Heart right ventricle (tissue), 16 donors: Measurements from ENCODE around the gene MC2R. TPM values are rescaled to one million over a fixed set of nuclear protein-coding genes. Genes with fewer than 3 reads are reported as not detected.

ENCODE experiments used
- ATAC-seq, 8 donors: fragments of 200-7000 bp; cut with Tn5 transposase; one replicate each; pipeline ENCODE4 v1.9.1; 2020; ENCODE audit warnings: mild to moderate bottlenecking in 8 of 8, moderate library complexity in 8 of 8, moderate number of reproducible peaks in 1 of 8
- DNase-seq, 2 donors: peaks; one replicate each; pipeline ENCODE4 v3.0.0-alpha.2; 2020
- H3K27ac ChIP-seq, 10 donors: fragments of 200-600 bp; sonication (generic) in 2 of 10; one replicate each; pipeline versions ENCODE4 v1.5.0 to v1.8.0; 2020 to 2022; ENCODE audit warnings: mild to moderate bottlenecking in 3 of 10
- H3K27me3 ChIP-seq, 7 donors: fragments of 200-600 bp; one replicate each; pipeline ENCODE4 v1.8.0; 2021 to 2022; ENCODE audit warnings: mild to moderate bottlenecking in 2 of 7
- H3K36me3 ChIP-seq, 9 donors: fragments of 200-600 bp; sonication (generic) in 1 of 9; one replicate each; pipeline versions ENCODE4 v1.5.0 to v1.8.0; 2020 to 2022; ENCODE audit warnings: mild to moderate bottlenecking in 2 of 9
- H3K4me1 ChIP-seq, 9 donors: fragments of 200-600 bp; sonication (generic) in 1 of 9; one replicate each; pipeline versions ENCODE4 v1.5.0 to v1.8.0; 2020 to 2022; ENCODE audit warnings: mild to moderate bottlenecking in 4 of 9
- H3K4me3 ChIP-seq, 10 donors: fragments of 200-600 bp; sonication (generic) in 2 of 10; one replicate each; pipeline versions ENCODE4 v1.5.0 to v1.8.0; 2020 to 2022; ENCODE audit warnings: mild to moderate bottlenecking in 7 of 10, moderate library complexity in 2 of 10
- H3K9me3 ChIP-seq, 11 donors: fragments of 200-600 bp in 10 of 11; sonication (generic) in 2 of 11; one replicate each; pipeline versions ENCODE4 v1.5.0 to v1.8.0; 2013 to 2022; ENCODE audit warnings: mild to moderate bottlenecking in 2 of 11, control low read depth in 1 of 11, moderate library complexity in 1 of 11
- WGBS, 2 donors: extraction: QIAGEN DNeasy Blood & Tissue Kit; methylation state at CpG; one replicate each; pipeline ENCODE4 v1.1.7; 2013; ENCODE audit warnings: inconsistent platforms in 1 of 2; 5-methylcytosine and 5-hydroxymethylcytosine counted together
- intact Hi-C, 10 donors: fragments of 100-400 bp; cut with DNase I; formaldehyde crosslinking; loops; one replicate each; pipeline versions ENCODE4 v1.11.1 to v1.14.2; 2022
- polyA plus RNA-seq, 2 donors: library from polyadenylated mRNA; stranded (reverse); fragments of 200-250 nt; gene quantifications; one replicate each; pipeline ENCODE4 v1.2.3, GENCODE V29; 2013
- total RNA-seq, 10 donors: library from RNA; stranded (reverse); fragmentation: NEBNext Ultra II Directional in 3 of 10; extraction: Animal tissue kit (Norgen Biotek cat#: 25700) in 3 of 10; gene quantifications; one replicate each; pipeline versions ENCODE4 v1.2.1 to v1.2.4, GENCODE V29; 2021 to 2023
- TF ChIP-seq, protein P1 (sequence below), 9 donors: fragments of 200-600 bp; sonication (generic) in 2 of 9; IDR thresholded peaks; one replicate each; pipeline versions ENCODE4 v1.5.0 to v1.8.0; 2021 to 2022; ENCODE audit warnings: antibody characterized with exemption in 9 of 9, mild to moderate bottlenecking in 5 of 9, moderate library complexity in 1 of 9
- donor health status: Arrhythmogenic right ventricular cardiomyopathy.
- donor health status: ischemic (EF 13 %, LVEDD 7.1; RV severe dilation, severe dysfunction).
- donor health status: healthy with polysubstance abuse.
- donor health status: DM: no; HTN: yes; CAD: no.
- donor health status: DM: no; HTN: no; CAD: no.
- donor health status: ischemic (EF 25% LVEDD 6.9; RV normal size, moderate dysfunction).
- donor health status: ischemic (EF 25% LVEDD 5.7; RV mildly dilated, moderate dysfunction).
- donor health status: healthy.
- donor health status: DM: yes; HTN: yes; CAD: no.
- donor health status: Ischemic cardiomyopathy.
- donor health status: ischemic (EF 35%, LVEDD 5.7; RV mildly dilated, moderate dysfunction).
- donor health status: nonischemic (EF 11% LVEDD 7.7; RV severe dilation, severe dysfunction).
- donor health status: DM: yes; HTN: yes; CAD: no.
- donor health status: PGD.
- donor health status: ischemic (EF 29% LVEDD 5.4; RV normal size, mild dysfunction).
- donor health status: nonischemic (EF 23%, LVEDD 6.1; RV moderate dilation, normal function).

MC2R gene
- total and polyA plus RNA-seq, 12 donors: under 0.01 TPM; not detected in 11

DNA sequence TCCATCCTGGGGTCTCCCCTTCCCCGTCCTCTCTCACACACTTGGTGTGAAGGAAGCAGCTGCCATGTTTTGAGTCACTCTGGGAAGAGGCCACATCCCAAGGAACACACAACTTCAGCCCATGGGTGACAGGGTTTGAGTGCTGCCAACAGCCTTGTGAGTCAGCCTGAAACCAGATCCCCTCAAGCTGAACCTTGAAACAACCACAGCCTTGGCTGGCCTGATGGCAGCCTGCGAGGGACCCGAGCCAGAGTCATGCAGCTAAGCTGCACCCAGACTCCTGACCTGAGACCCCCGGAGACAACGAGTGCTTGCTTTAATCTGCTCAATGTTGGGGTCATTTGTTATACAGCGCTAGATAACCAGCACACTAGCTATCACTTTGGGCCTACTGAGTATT, 19.3 kb upstream of the MC2R start:
- no peak overlapping the region for H3K4me3 ChIP-seq
- H3K27me3 ChIP-seq: no peaks in the 10 kb centered on the region
- H3K4me1 ChIP-seq: no peaks in the 10 kb centered on the region
- ATAC-seq (no peak), DNase-seq (no peak)
- peaks cover 0 to 6% (median 1%) of the 10 kb centered on the region in 11 donors for H3K9me3 ChIP-seq
- no peaks in the 10 kb centered on the region for H3K36me3 ChIP-seq
- intact Hi-C loops: no loop called here
- 87 to 89% methylated on average over 6 of the region's 6 CpGs for WGBS, 2 donors
- no peak overlapping the region for H3K27ac ChIP-seq
- TF ChIP-seq, protein P1, sequence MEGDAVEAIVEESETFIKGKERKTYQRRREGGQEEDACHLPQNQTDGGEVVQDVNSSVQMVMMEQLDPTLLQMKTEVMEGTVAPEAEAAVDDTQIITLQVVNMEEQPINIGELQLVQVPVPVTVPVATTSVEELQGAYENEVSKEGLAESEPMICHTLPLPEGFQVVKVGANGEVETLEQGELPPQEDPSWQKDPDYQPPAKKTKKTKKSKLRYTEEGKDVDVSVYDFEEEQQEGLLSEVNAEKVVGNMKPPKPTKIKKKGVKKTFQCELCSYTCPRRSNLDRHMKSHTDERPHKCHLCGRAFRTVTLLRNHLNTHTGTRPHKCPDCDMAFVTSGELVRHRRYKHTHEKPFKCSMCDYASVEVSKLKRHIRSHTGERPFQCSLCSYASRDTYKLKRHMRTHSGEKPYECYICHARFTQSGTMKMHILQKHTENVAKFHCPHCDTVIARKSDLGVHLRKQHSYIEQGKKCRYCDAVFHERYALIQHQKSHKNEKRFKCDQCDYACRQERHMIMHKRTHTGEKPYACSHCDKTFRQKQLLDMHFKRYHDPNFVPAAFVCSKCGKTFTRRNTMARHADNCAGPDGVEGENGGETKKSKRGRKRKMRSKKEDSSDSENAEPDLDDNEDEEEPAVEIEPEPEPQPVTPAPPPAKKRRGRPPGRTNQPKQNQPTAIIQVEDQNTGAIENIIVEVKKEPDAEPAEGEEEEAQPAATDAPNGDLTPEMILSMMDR (IDR thresholded peaks at IDR 0.05): no peak

GRCh38 chr18:13934058-13934457, 18.7 kb upstream of the MC2R start:
- no peaks in the 10 kb centered on the region for H3K4me1 ChIP-seq
- intact Hi-C loops: no loop called here
- H3K27ac ChIP-seq: no peak overlapping the region
- no peak overlapping the region for H3K4me3 ChIP-seq
- TF ChIP-seq, protein P1 (IDR thresholded peaks at IDR 0.05): no peak
- H3K36me3 ChIP-seq: no peaks in the 10 kb centered on the region
- no peaks in the 10 kb centered on the region for H3K27me3 ChIP-seq
- ATAC-seq (no peak), DNase-seq (no peak)
- peaks cover 0 to 12% (median 7%) of the 10 kb centered on the region in 11 donors for H3K9me3 ChIP-seq
- 79 to 83% methylated on average over 3 of the region's 3 CpGs for WGBS, 2 donors

GRCh38 chr18:13932285-13933025, 17.1 kb upstream of the MC2R start:
- Histone ChIP-seq H3K4me3 (no peak overlapping the region), H3K36me3 (no peaks in the 10 kb centered on the region), H3K4me1 (no peaks in the 10 kb centered on the region), H3K27me3 (no peaks in the 10 kb centered on the region), H3K27ac (no peak overlapping the region), H3K9me3 (peaks cover 0 to 22% (median 17%) of the 10 kb centered on the region in 11 donors)
- ATAC-seq: no peak
- TF ChIP-seq, protein P1 (IDR thresholded peaks at IDR 0.05): no peak
- 68 to 75% methylated on average over 10 of the region's 10 CpGs for WGBS, 2 donors
- intact Hi-C loops: no loop called here
- no peak for DNase-seq

DNA sequence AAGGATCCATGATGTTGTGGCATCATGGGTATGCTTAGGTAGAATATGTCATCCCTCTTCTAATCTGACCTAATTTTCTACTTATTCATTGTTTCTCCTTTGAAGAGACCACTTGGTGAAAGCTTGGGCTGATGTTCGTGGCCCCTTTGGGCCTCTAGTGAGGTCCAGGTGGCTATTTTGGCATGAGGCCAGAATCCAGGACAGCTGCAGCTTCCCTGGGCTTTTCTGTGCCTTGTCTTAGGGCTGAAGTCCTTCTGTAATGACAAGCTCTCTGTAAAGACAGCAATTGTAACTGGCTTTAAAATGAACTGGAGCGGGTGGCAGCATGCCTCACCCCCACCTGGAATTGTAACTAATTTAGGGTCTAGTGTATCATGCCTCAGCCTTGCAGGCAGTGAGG, 15.6 kb upstream of the MC2R start:
- intact Hi-C loops: no loop called here
- H3K9me3 ChIP-seq: peaks cover 0 to 22% (median 17%) of the 10 kb centered on the region in 11 donors
- no peaks in the 10 kb centered on the region for H3K4me1 ChIP-seq
- TF ChIP-seq, protein P1 (IDR thresholded peaks at IDR 0.05): no peak
- WGBS, 2 donors: 56 to 71% methylated on average over 2 of the region's 2 CpGs
- no peak for DNase-seq
- no peak for ATAC-seq
- no peak overlapping the region for H3K27ac ChIP-seq
- H3K4me3 ChIP-seq: no peak overlapping the region
- no peaks in the 10 kb centered on the region for H3K27me3 ChIP-seq
- H3K36me3 ChIP-seq: no peaks in the 10 kb centered on the region
